ENCODE results near the gene YEATS4.

The YEATS4 gene

DNA sequence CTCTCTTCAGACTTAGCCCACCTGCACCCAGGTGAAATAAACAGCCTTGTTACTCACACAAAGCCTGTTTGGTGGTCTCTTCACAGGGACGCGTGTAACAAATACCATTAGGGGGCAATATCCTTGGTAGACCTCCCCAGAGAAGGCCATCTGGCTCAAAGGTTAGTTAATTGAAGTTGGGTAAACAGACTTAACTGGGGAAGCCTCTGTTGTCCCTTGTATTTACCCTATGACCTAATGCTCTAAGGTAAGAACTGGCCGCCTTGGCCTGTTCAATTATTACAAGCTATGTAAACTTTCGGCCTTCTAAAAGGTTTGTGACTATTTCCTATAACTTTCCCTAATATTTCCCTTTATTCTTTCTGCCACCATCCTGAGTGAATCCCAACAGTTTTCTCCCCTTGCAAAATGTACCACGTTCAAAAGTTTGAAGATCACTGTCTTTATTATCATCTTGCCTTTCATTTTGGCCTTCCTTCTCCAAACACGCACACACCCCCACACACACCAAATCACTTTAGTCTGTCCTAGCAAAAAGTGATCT, 26.7 kb upstream of the YEATS4 start:
- peaks cover 20% of the 10 kb centered on the region for H3K27me3 ChIP-seq (ENCODE audit: low read depth, low read length)
- no peaks in the 10 kb centered on the region for H3K9me3 ChIP-seq (ENCODE audit: insufficient read depth, low read length)
- no peak overlapping the region for H3K9ac ChIP-seq (ENCODE audit: low read length)
- TF ChIP-seq EZH2phosphoT487 (IDR thresholded peaks at IDR 0.05; ENCODE audit: low read depth), result no peak
- TF ChIP-seq, protein P1, sequence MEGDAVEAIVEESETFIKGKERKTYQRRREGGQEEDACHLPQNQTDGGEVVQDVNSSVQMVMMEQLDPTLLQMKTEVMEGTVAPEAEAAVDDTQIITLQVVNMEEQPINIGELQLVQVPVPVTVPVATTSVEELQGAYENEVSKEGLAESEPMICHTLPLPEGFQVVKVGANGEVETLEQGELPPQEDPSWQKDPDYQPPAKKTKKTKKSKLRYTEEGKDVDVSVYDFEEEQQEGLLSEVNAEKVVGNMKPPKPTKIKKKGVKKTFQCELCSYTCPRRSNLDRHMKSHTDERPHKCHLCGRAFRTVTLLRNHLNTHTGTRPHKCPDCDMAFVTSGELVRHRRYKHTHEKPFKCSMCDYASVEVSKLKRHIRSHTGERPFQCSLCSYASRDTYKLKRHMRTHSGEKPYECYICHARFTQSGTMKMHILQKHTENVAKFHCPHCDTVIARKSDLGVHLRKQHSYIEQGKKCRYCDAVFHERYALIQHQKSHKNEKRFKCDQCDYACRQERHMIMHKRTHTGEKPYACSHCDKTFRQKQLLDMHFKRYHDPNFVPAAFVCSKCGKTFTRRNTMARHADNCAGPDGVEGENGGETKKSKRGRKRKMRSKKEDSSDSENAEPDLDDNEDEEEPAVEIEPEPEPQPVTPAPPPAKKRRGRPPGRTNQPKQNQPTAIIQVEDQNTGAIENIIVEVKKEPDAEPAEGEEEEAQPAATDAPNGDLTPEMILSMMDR (IDR thresholded peaks at IDR 0.05; ENCODE audit: low read depth, low read length), result no peak
- H2AFZ ChIP-seq (ENCODE audit: low read depth, low read length), result no peak overlapping the region
- H3K79me2 ChIP-seq (ENCODE audit: low read length), result no peaks in the 10 kb centered on the region
- H4K20me1 ChIP-seq (ENCODE audit: insufficient read depth, low read length), result no peaks in the 10 kb centered on the region
- no peak overlapping the region for H3K4me2 ChIP-seq (ENCODE audit: low read length)
- no peaks in the 10 kb centered on the region for H3K36me3 ChIP-seq (replicated peaks; ENCODE audit: low read depth, low read length)
- H3K4me1 ChIP-seq (ENCODE audit: low read length), result peaks cover 32% of the 10 kb centered on the region
- H3K4me3 ChIP-seq (ENCODE audit: low read length), result no peak overlapping the region
- no peak overlapping the region for H3K27ac ChIP-seq (ENCODE audit: low read length)

DNA sequence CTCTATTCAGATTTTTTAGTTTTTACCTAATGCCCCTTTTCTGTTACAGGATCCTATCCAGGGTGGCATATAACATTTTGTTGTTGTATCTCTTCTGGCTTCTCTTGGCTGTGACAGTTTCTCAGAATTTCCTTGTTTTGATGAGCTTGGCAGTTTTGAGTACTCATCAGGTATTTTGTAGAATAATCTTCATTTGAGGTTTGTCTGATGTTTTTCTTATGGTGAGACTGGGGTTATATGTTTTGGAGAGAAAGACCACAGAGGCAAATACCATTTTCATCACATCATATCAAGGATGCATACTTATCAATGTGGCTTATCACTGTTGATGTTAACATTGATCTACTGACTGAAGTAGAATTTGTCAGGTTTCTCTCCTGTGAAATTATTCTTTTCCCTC, 25.4 kb upstream of the YEATS4 start:
- Histone ChIP-seq H2AFZ (ENCODE audit: low read depth, low read length) (no peak overlapping the region), H3K36me3 (replicated peaks; ENCODE audit: low read depth, low read length) (no peaks in the 10 kb centered on the region), H3K79me2 (ENCODE audit: low read length) (no peaks in the 10 kb centered on the region), H4K20me1 (ENCODE audit: insufficient read depth, low read length) (no peaks in the 10 kb centered on the region), H3K9ac (ENCODE audit: low read length) (no peak overlapping the region), H3K4me1 (ENCODE audit: low read length) (peaks cover 36% of the 10 kb centered on the region), H3K27me3 (ENCODE audit: low read depth, low read length) (peaks cover 9% of the 10 kb centered on the region), H3K4me2 (ENCODE audit: low read length) (no peak overlapping the region), H3K27ac (ENCODE audit: low read length) (no peak overlapping the region), H3K9me3 (ENCODE audit: insufficient read depth, low read length) (no peaks in the 10 kb centered on the region), H3K4me3 (ENCODE audit: low read length) (no peak overlapping the region)
- TF ChIP-seq, protein P1 (IDR thresholded peaks at IDR 0.05; ENCODE audit: low read depth, low read length), result no peak
- no peak for TF ChIP-seq EZH2phosphoT487 (IDR thresholded peaks at IDR 0.05; ENCODE audit: low read depth)

DNA sequence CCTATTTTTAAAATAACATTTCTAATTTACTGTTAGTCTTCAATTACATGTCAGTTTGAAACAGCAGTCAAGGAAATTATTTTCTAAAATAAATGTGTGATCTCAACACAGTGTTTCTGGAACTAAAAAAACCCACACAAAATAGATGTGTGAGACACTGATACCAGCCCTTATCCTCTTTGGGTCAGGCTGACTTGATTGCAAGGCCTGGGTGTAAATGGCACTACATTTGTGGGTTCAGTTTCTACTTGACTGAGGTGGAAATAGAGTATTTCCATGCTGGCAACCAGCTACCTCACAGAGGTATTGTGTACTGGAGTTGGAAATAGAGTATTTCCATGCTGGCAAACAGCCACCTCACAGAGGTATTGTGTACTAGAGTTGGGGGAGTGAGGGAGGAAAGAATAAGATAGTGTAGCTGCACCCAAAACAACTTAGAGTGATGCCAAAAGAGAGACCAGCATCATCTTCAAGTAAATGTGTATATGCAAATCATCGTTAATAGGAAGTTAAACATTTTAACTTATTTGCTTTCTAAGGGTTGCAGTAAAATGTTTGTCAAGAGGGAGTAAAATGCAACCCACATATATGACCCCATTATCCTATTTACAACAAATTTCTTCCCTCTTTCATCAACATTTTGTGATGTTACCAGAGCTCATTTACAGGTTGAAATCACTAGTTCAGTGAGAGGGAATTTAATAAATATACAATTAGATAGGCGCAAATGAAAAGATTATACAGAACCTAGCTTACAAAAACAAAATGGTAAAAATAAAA, 22.0 kb upstream of the YEATS4 start:
- no peak overlapping the region for H3K4me3 ChIP-seq (ENCODE audit: low read length)
- no peak for TF ChIP-seq EZH2phosphoT487 (IDR thresholded peaks at IDR 0.05; ENCODE audit: low read depth)
- TF ChIP-seq, protein P1 (IDR thresholded peaks at IDR 0.05; ENCODE audit: low read depth, low read length), result no peak
- no peak overlapping the region for H2AFZ ChIP-seq (ENCODE audit: low read depth, low read length)
- no peaks in the 10 kb centered on the region for H3K36me3 ChIP-seq (replicated peaks; ENCODE audit: low read depth, low read length)
- peak overlapping the region; percentile 8 for H3K4me2 ChIP-seq (ENCODE audit: low read length)
- no peaks in the 10 kb centered on the region for H3K27me3 ChIP-seq (ENCODE audit: low read depth, low read length)
- peaks cover 21% of the 10 kb centered on the region for H3K4me1 ChIP-seq (ENCODE audit: low read length)
- no peak overlapping the region for H3K9ac ChIP-seq (ENCODE audit: low read length)
- H4K20me1 ChIP-seq (ENCODE audit: insufficient read depth, low read length), result no peaks in the 10 kb centered on the region
- H3K27ac ChIP-seq (ENCODE audit: low read length), result no peak overlapping the region
- H3K9me3 ChIP-seq (ENCODE audit: insufficient read depth, low read length), result no peaks in the 10 kb centered on the region
- no peaks in the 10 kb centered on the region for H3K79me2 ChIP-seq (ENCODE audit: low read length)

DNA sequence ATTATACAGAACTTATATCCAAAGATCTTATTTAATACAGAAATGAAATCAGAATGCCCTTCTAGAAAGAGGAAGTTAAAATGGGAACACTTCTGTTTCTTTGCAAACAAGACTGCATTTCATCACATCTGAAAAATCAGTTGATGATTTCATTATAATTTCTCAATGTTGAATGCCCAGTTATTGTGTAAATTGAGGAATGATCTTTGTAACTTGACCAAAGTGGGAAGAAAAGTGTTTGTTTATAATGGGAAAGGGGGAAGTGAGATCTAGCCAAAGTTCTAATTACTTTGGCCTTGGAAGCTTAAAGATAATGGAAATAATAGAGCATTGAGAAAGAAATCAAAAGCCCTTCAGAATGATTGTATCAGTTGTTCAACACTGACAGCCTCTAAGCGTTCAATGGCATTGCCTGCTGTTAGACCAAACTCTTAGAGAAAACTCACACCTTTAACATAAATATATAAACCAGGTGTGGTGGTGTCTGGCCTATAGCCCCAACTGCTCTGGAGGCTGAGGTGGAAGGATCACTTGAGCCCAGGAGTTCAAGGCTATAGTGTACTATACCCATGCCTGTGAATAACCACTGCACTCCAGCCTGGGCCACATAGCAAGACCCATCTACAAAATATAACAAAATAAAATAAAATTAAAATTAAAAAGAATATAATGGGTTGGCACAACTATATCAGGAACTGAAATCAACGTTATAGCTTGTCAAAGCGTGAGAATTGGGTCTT, 21.3 kb upstream of the YEATS4 start:
- H3K4me2 ChIP-seq (ENCODE audit: low read length), result peak overlapping the region; percentile 47
- H3K27ac ChIP-seq (ENCODE audit: low read length), result peak overlapping the region; percentile 27
- H3K4me3 ChIP-seq (ENCODE audit: low read length), result no peak overlapping the region
- peaks cover 21% of the 10 kb centered on the region for H3K4me1 ChIP-seq (ENCODE audit: low read length)
- no peaks in the 10 kb centered on the region for H4K20me1 ChIP-seq (ENCODE audit: insufficient read depth, low read length)
- no peak overlapping the region for H3K9ac ChIP-seq (ENCODE audit: low read length)
- H3K36me3 ChIP-seq (replicated peaks; ENCODE audit: low read depth, low read length), result no peaks in the 10 kb centered on the region
- H3K27me3 ChIP-seq (ENCODE audit: low read depth, low read length), result no peaks in the 10 kb centered on the region
- no peak overlapping the region for H2AFZ ChIP-seq (ENCODE audit: low read depth, low read length)
- H3K79me2 ChIP-seq (ENCODE audit: low read length), result no peaks in the 10 kb centered on the region
- no peaks in the 10 kb centered on the region for H3K9me3 ChIP-seq (ENCODE audit: insufficient read depth, low read length)
- TF ChIP-seq EZH2phosphoT487 (IDR thresholded peaks at IDR 0.05; ENCODE audit: low read depth), result no peak
- TF ChIP-seq, protein P1 (IDR thresholded peaks at IDR 0.05; ENCODE audit: low read depth, low read length), result no peak

Data from OCI-LY3 (cell line).